Rectal smooth muscle tissue (tissue), 1 donor: ENCODE measurements around the gene CCL28.
"Not testable (repeated sequence)": the region's sequence is repeated elsewhere in the genome, so short reads cannot be mapped to it uniquely, and the experiment has no call there.

Experiments used
- H3K27ac ChIP-seq: one replicate; pipeline ENCODE4 v1.7.0; 2013; ENCODE audit warnings: low read depth, low read length, inconsistent platforms
- H3K27me3 ChIP-seq: one replicate; pipeline ENCODE4 v1.7.0; 2013; ENCODE audit warnings: low read length; ENCODE audit not compliant: control insufficient read depth, insufficient read depth
- H3K36me3 ChIP-seq: one replicate; pipeline ENCODE4 v1.7.0; 2013; ENCODE audit warnings: low read length; ENCODE audit not compliant: control insufficient read depth, insufficient read depth
- H3K4me1 ChIP-seq: one replicate; pipeline ENCODE4 v1.7.0; 2013; ENCODE audit warnings: low read length; ENCODE audit not compliant: control insufficient read depth, insufficient read depth
- H3K4me3 ChIP-seq: one replicate; pipeline ENCODE4 v1.7.0; 2013; ENCODE audit warnings: low read length
- H3K9ac ChIP-seq: one replicate; pipeline ENCODE4 v1.7.0; 2013; ENCODE audit warnings: low read length

The CCL28 gene

DNA sequence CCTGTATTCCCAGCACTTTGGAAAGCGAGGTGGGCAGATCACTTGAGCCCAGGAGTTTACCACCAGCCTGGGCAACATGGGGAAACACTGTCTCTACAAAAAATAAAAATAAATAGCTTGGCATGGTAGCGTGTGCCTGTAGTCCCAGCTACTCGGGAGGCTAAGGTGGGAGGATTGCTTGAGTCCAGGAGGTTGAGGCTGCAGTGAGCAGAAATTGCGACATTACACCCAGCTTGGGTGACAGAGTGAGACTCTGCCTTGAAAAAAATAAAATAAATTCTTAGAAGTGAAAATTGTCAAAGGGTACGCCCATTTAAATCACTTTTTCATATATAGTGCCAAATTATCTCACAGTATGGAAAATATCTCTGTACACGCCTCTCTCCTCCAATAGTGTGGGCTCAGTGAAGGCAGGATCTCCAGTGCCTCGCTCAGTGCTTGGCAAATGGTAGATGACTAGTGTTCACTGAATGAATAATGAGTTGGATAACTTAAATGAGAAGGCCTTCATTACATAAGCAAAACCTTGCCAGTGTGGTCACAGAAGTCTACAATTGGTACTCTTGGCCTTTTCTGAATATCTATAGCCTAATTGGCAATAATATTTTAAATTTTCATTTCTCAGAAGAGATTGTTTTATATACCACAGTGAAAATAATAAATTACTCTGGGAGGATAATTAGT is 9.4 kb upstream of the CCL28 start:
- no peak overlapping the region for H3K9ac ChIP-seq
- no peak overlapping the region for H3K27ac ChIP-seq
- no peaks in the 10 kb centered on the region for H3K4me1 ChIP-seq
- no peak overlapping the region for H3K4me3 ChIP-seq
- H3K36me3 ChIP-seq: no peaks in the 10 kb centered on the region
- no peaks in the 10 kb centered on the region for H3K27me3 ChIP-seq

GRCh38 chr5:43420241-43420640 is 8.1 kb upstream of the CCL28 start:
- Histone ChIP-seq H3K4me3 (no peak overlapping the region), H3K27me3 (no peaks in the 10 kb centered on the region), H3K36me3 (no peaks in the 10 kb centered on the region), H3K27ac (no peak overlapping the region), H3K9ac (no peak overlapping the region), H3K4me1 (no peaks in the 10 kb centered on the region)

GRCh38 chr5:43418561-43418960 is 6.4 kb upstream of the CCL28 start:
- Histone ChIP-seq H3K27ac (no peak overlapping the region), H3K27me3 (no peaks in the 10 kb centered on the region), H3K4me1 (no peaks in the 10 kb centered on the region), H3K4me3 (no peak overlapping the region), H3K36me3 (no peaks in the 10 kb centered on the region), H3K9ac (no peak overlapping the region)

- H3K9ac ChIP-seq: no peak overlapping the region
- no peaks in the 10 kb centered on the region for H3K4me1 ChIP-seq
- H3K27me3 ChIP-seq: no peaks in the 10 kb centered on the region
- no peaks in the 10 kb centered on the region for H3K36me3 ChIP-seq
- no peak overlapping the region for H3K27ac ChIP-seq
- no peak overlapping the region for H3K4me3 ChIP-seq
Observed at GRCh38 chr5:43416803-43417394, 4.7 kb upstream of the CCL28 start.

- Histone ChIP-seq H3K27me3 (no peaks in the 10 kb centered on the region), H3K9ac (no peak overlapping the region), H3K27ac (no peak overlapping the region), H3K4me3 (no peak overlapping the region), H3K36me3 (no peaks in the 10 kb centered on the region), H3K4me1 (no peaks in the 10 kb centered on the region)
Observed at GRCh38 chr5:43415935-43416802, 4.0 kb upstream of the CCL28 start.

- Histone ChIP-seq H3K36me3 (no peaks in the 10 kb centered on the region), H3K9ac (no peak overlapping the region), H3K27ac (no peak overlapping the region), H3K4me1 (no peaks in the 10 kb centered on the region), H3K27me3 (no peaks in the 10 kb centered on the region), H3K4me3 (no peak overlapping the region)
Observed at GRCh38 chr5:43413966-43414365, 1.8 kb upstream of the CCL28 start.

DNA sequence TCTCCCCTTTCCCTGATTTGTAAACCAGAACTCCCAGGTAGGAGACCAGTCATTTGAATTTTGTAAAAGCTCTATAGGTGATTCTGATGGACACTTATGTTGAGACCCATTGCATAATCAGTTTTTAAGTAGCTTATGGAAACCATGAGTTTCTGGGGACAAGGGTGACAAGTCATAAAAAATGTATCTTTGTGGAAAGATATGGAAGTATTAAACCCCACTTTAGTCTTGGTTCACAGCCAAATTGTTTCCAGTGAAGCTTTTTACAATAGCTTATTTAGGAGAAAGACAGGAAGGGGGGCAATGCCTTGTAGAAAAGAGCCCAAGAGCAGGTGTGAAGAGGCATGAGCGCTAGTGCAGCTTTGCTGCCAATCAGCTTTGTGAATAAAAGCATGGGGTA is 453 bp upstream of the CCL28 start:
- Histone ChIP-seq H3K4me3 (no peak overlapping the region), H3K9ac (no peak overlapping the region), H3K4me1 (no peaks in the 10 kb centered on the region), H3K36me3 (no peaks in the 10 kb centered on the region), H3K27me3 (no peaks in the 10 kb centered on the region), H3K27ac (no peak overlapping the region)

DNA sequence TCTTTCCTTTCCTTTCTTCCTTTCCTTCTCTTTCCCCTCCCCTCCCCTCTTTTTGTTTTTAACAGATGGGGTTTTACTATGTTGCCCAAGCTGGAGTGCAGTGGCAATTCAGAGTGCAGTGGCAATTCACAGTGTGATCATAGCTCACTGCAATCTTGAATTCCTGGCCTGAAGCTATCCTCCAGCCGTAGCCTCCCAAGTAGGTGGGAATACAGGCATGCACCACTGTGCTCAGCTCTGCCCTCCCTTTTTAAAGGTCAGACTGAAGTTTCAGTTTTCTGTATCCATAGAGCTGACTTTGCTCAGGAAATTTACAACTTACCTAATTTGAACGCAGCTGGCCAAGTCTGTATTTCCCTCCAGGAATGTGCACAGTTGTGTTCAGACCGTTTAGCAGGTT is 696 bp downstream of the CCL28 start:
- no peak overlapping the region for H3K27ac ChIP-seq
- no peaks in the 10 kb centered on the region for H3K27me3 ChIP-seq
- H3K4me3 ChIP-seq: no peak overlapping the region
- no peak overlapping the region for H3K9ac ChIP-seq
- H3K4me1 ChIP-seq: no peaks in the 10 kb centered on the region
- no peaks in the 10 kb centered on the region for H3K36me3 ChIP-seq

- Histone ChIP-seq H3K4me1 (no peaks in the 10 kb centered on the region), H3K36me3 (no peaks in the 10 kb centered on the region), H3K27ac (no peak overlapping the region), H3K9ac (no peak overlapping the region), H3K27me3 (no peaks in the 10 kb centered on the region), H3K4me3 (peak overlapping the region; percentile 7)
Observed at GRCh38 chr5:43410414-43410813, 1.8 kb downstream of the CCL28 start.

DNA sequence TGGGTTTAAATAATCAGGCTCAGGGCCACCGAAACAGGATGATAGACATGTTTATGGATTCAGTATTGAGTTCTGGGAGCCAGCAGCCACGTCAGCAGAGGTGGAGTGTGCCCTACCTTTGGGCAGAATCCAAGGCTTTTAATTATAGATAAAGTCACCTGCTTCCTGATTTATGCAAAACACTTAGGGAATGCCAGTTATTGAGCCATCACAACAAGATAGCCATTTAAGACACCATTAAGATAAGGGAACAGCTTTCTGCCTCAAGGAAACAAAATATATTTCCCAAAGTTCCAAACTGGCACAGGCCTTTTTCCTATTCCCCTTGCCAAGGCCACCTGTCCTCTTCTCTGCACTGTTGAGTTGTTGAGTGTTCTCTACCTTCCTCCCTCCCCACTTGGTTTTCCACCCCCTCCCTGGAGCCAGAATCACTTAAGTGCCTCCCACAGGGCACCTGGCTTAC is 2.4 kb downstream of the CCL28 start:
- H3K27ac ChIP-seq: no peak overlapping the region
- no peaks in the 10 kb centered on the region for H3K36me3 ChIP-seq
- H3K9ac ChIP-seq: no peak overlapping the region
- H3K27me3 ChIP-seq: no peaks in the 10 kb centered on the region
- H3K4me1 ChIP-seq: no peaks in the 10 kb centered on the region
- peak overlapping the region; percentile 7 for H3K4me3 ChIP-seq

DNA sequence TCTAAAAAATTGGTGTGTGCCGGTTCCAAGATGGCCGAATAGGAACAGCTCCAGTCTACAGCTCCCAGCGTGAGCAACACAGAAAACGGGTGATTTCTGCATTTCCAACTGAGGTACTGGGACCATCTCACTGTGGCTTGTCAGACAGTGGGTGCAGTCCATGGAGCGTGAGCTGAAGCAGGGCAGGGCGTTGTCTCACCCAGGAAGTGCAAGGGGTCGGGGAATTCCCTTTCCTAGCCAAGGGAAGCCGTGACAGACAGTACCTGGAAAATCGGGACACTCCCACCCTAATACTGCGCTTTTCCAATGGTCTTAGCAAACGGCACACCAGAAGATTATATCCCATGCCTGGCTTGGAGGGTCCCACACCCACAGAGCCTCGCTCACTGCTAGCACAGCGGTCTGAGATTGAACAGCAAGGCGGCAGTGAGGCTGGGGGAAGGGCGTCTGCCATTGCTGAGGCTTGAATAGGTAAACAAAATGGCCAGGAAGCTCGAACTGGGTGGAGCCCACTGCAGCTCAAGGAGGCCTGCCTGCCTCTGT is 9.6 kb downstream of the CCL28 start:
- not testable (repeated sequence) for H3K9ac ChIP-seq, H3K27ac ChIP-seq, H3K4me3 ChIP-seq, H3K4me1 ChIP-seq, H3K36me3 ChIP-seq, H3K27me3 ChIP-seq

DNA sequence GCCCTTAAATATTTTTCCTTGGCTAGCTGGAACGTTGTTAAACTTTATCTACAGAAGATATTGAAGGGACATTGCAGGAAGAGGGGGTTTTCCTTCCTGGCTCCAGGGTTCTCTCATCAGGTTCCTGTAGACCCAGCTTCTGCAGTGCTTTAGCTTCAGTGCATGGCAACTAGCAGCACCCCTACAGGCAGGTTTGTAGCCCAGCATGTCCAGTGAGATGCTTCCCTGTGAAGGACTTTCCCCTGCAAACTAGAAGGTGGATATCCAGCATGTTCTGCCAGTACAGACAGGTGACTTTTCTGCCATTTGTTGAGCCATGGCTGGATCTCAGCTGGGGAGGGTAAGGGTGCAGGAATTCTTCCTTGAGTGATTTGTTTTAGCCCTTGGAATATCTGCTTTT is 10.4 kb downstream of the CCL28 start:
- Histone ChIP-seq H3K27me3 (no peaks in the 10 kb centered on the region), H3K27ac (no peak overlapping the region), H3K36me3 (no peaks in the 10 kb centered on the region), H3K4me1 (no peaks in the 10 kb centered on the region), H3K4me3 (no peak overlapping the region), H3K9ac (no peak overlapping the region)
